NCI-H2107 (cell line): Measurements from ENCODE around the gene LUC7L2.
"Not testable (repeated sequence)": the region's sequence is repeated elsewhere in the genome, so short reads cannot be mapped to it uniquely, and the experiment has no call there.

ENCODE experiments used
- DNase-seq: peaks from one replicate; lab custom pipeline; 2025; lab: John Stamatoyannopoulos, UW

The LUC7L2 gene

GRCh38 chr7:139357729-139358506, 1.8 kb upstream of the LUC7L2 start:
- not testable (repeated sequence) for DNase-seq

- no peak for DNase-seq
Observed at GRCh38 chr7:139358541-139359365, 941 bp upstream of the LUC7L2 start.

GRCh38 chr7:139360210-139360947, 685 bp downstream of the LUC7L2 start:
- peak; percentile 98 for DNase-seq

- no peak for DNase-seq
Observed at GRCh38 chr7:139360948-139361307, 1.2 kb downstream of the LUC7L2 start.

- no peak for DNase-seq
Observed at GRCh38 chr7:139361523-139361922, 1.8 kb downstream of the LUC7L2 start.

- no peak for DNase-seq
Observed at GRCh38 chr7:139362302-139362701, 2.6 kb downstream of the LUC7L2 start.

- no peak for DNase-seq
Observed at GRCh38 chr7:139362981-139363380, 3.3 kb downstream of the LUC7L2 start.

- no peak for DNase-seq
Observed at GRCh38 chr7:139365336-139365735, 5.6 kb downstream of the LUC7L2 start.

- DNase-seq, result no peak
Observed at GRCh38 chr7:139366400-139366799, 6.7 kb downstream of the LUC7L2 start.

GRCh38 chr7:139367438-139368155, 7.9 kb downstream of the LUC7L2 start:
- no peak for DNase-seq

- DNase-seq, result no peak
Observed at GRCh38 chr7:139370301-139370942, 10.7 kb downstream of the LUC7L2 start.

- no peak for DNase-seq
Observed at GRCh38 chr7:139370943-139371313, 11.2 kb downstream of the LUC7L2 start.

GRCh38 chr7:139374246-139374645, 14.6 kb downstream of the LUC7L2 start:
- DNase-seq, result no peak

GRCh38 chr7:139382439-139382838, 22.7 kb downstream of the LUC7L2 start:
- no peak for DNase-seq

GRCh38 chr7:139384611-139385010, 24.9 kb downstream of the LUC7L2 start:
- DNase-seq, result no peak

- DNase-seq, result no peak
Observed at GRCh38 chr7:139387594-139387993, 27.9 kb downstream of the LUC7L2 start.

- DNase-seq, result no peak
Observed at GRCh38 chr7:139389091-139389490, 29.4 kb downstream of the LUC7L2 start.

GRCh38 chr7:139389774-139390173, 30.1 kb downstream of the LUC7L2 start:
- no peak for DNase-seq

- DNase-seq, result no peak
Observed at GRCh38 chr7:139393621-139394211, 34.0 kb downstream of the LUC7L2 start.

GRCh38 chr7:139394540-139394939, 34.8 kb downstream of the LUC7L2 start:
- DNase-seq, result no peak

GRCh38 chr7:139396323-139396951, 36.7 kb downstream of the LUC7L2 start:
- DNase-seq, result no peak
